GM12878 (cell line): ENCODE data around the gene TCL1B. TPM values are rescaled to one million over a fixed set of nuclear protein-coding genes. Genes with fewer than 3 reads are reported as not detected.

Experiments used
- BACH1 ChIP-seq: fragments of 450-650 bp; IDR thresholded peaks from 2 replicates; pipeline ENCODE4 v1.6.1; 2017; ENCODE audit warnings: mild to moderate bottlenecking, borderline replicate concordance
- BMI1 ChIP-seq: fragments of 450-650 bp; IDR thresholded peaks from 2 replicates; pipeline ENCODE4 v1.6.1; 2016; ENCODE audit warnings: mild to moderate bottlenecking, moderate library complexity, borderline replicate concordance
- CEBPB ChIP-seq, 2 experiments: fragments of 150-350 bp in 1 of 2; IDR thresholded peaks; 2 replicates each; pipeline ENCODE4 v1.6.1; 2012 to 2014; ENCODE audit warnings: low read depth in 2 of 2, low read length in 2 of 2, borderline replicate concordance in 1 of 2, inconsistent platforms in 1 of 2
- ELK1 ChIP-seq: IDR thresholded peaks from 2 replicates; pipeline ENCODE4 v1.6.1; 2012; ENCODE audit warnings: low read depth, low read length, improper control_type of control experiment
- FOXK2 ChIP-seq: fragments of 450-650 bp; IDR thresholded peaks from 2 replicates; pipeline ENCODE4 v1.6.1; 2017; ENCODE audit warnings: mild to moderate bottlenecking, moderate library complexity
- FOXM1 ChIP-seq: IDR thresholded peaks from 2 replicates; pipeline ENCODE4 v1.6.1; 2012; ENCODE audit warnings: low read depth, mild to moderate bottlenecking, inconsistent platforms, low read length, moderate library complexity
- HDAC2 ChIP-seq: fragments of 200-600 bp; sonication (generic); IDR thresholded peaks from 2 replicates; pipeline ENCODE4 v1.6.1; 2017
- HDAC6 ChIP-seq: fragments of 200-600 bp; sonication (generic); IDR thresholded peaks from one replicate; pipeline ENCODE4 v1.8.0; 2017; ENCODE audit warnings: antibody characterized with exemption; ENCODE audit not compliant: unreplicated experiment
- IRF5 ChIP-seq: fragments of 450-650 bp; IDR thresholded peaks from 2 replicates; pipeline ENCODE4 v1.6.1; 2017; ENCODE audit warnings: borderline replicate concordance
- MTA3 ChIP-seq: IDR thresholded peaks from 2 replicates; pipeline ENCODE4 v1.6.1; 2012; ENCODE audit warnings: low read length, inconsistent platforms, borderline replicate concordance
- MXI1 ChIP-seq: fragments of 150-350 bp; IDR thresholded peaks from 2 replicates; pipeline ENCODE4 v1.6.1; 2011; ENCODE audit warnings: low read depth, mild to moderate bottlenecking, inconsistent platforms, low read length, improper control_type of control experiment
- NFYA ChIP-seq: IDR thresholded peaks from 2 replicates; pipeline ENCODE4 v1.6.1; 2011; ENCODE audit warnings: low read depth, mild to moderate bottlenecking, low read length, improper control_type of control experiment, borderline replicate concordance
- POLR2AphosphoS5 ChIP-seq: IDR thresholded peaks from 2 replicates; pipeline ENCODE4 v1.6.1; 2011; ENCODE audit warnings: mild to moderate bottlenecking, low read length, inconsistent platforms
- RAD21 ChIP-seq: IDR thresholded peaks from 2 replicates; pipeline ENCODE4 v1.6.1; 2011; ENCODE audit warnings: mild to moderate bottlenecking, low read depth, low read length, moderate library complexity; ENCODE audit not compliant: insufficient read depth
- RBBP5 ChIP-seq: fragments of 200-600 bp; sonication (generic); conservative IDR thresholded peaks from 2 replicates; pipeline ENCODE4 v1.6.1; 2016
- RELA ChIP-seq: fragments of 450-650 bp; IDR thresholded peaks from 2 replicates; pipeline ENCODE4 v1.8.0; 2014; ENCODE audit warnings: borderline replicate concordance; ENCODE audit not compliant: partially characterized antibody
- RFX5 ChIP-seq: IDR thresholded peaks from 2 replicates; pipeline ENCODE4 v1.6.1; 2011; ENCODE audit warnings: low read depth, low read length, improper control_type of control experiment
- TBL1XR1 ChIP-seq: IDR thresholded peaks from 2 replicates; pipeline ENCODE4 v1.6.1; 2012; ENCODE audit warnings: low read depth, low read length, improper control_type of control experiment
- TCF12 ChIP-seq: IDR thresholded peaks from 2 replicates; pipeline ENCODE4 v1.6.1; 2011; ENCODE audit warnings: low read depth, mild to moderate bottlenecking, low read length
- USF2 ChIP-seq: IDR thresholded peaks from 2 replicates; pipeline ENCODE4 v1.6.1; 2011; ENCODE audit warnings: low read depth, low read length, improper control_type of control experiment, borderline replicate concordance
- ZNF687 ChIP-seq: fragments of 450-650 bp; IDR thresholded peaks from 2 replicates; pipeline ENCODE4 v1.6.1; 2017; ENCODE audit warnings: mild to moderate bottlenecking, moderate library complexity
- polyA plus RNA-seq, 11 experiments: library from polyadenylated mRNA; depleted of rRNA in 4 of 11; unstranded in 6 of 11; stranded (reverse) in 5 of 11; fragments of >200 nt; fragmentation: Nextera tagmentation in 4 of 11; fragmentation: Illumina TruSeq in 1 of 11; extraction: Ambion mirVana in 4 of 11; extraction: Trizol in 1 of 11; gene quantifications; 1 replicate in 1 of 11; 2 replicates in 10 of 11; pipeline versions ENCODE4 v1.2.1 to v1.2.3, GENCODE V29; 2011 to 2016; ENCODE audit warnings: inconsistent platforms in 2 of 11, missing spikeins in 2 of 11, low read depth in 1 of 11
- total RNA-seq, 4 experiments: library from RNA; depleted of rRNA in 3 of 4; stranded (reverse); fragments of >200 nt in 3 of 4; fragmentation: Illumina TruSeq in 1 of 4; extraction: Trizol in 1 of 4; gene quantifications; 2 replicates each; pipeline versions ENCODE4 v1.2.1 to v1.2.3, GENCODE V29; 2013 to 2021

Gene TCL1B
- total and polyA plus RNA-seq, 10 of the 15 experiments (the other 5 are each of a cell fraction or from before 2014, with no cell fraction given) = 0.10 to 0.18 (median 0.13) TPM; not detected in 6

- TF ChIP-seq ZNF687 = peak; percentile 67; the same call in 1 of the 2 replicates
- TF ChIP-seq RBBP5 = no peak
- TF ChIP-seq IRF5 = no peak
- TF ChIP-seq USF2 = no peak
- no peak for TF ChIP-seq ELK1
- TF ChIP-seq MTA3 = no peak
- peak; percentile 69 for TF ChIP-seq HDAC6
- TF ChIP-seq POLR2AphosphoS5 = peak; percentile 91
- TF ChIP-seq RAD21 = peak; percentile 69
- no peak for TF ChIP-seq RFX5
- TF ChIP-seq MXI1 = no peak
- TF ChIP-seq BMI1 = no peak
- no peak for TF ChIP-seq RELA
- no peak for TF ChIP-seq FOXK2
- no peak for TF ChIP-seq CEBPB (IDR thresholded peaks at IDR 0.05; ENCODE audit: borderline replicate concordance in 1 of 2, low read depth in 2 of 2, low read length in 2 of 2)
- no peak for TF ChIP-seq NFYA
- no peak for TF ChIP-seq TCF12
- TF ChIP-seq TBL1XR1 = no peak
- TF ChIP-seq BACH1 = no peak
- no peak for TF ChIP-seq HDAC2
- no peak for TF ChIP-seq FOXM1
Measured at GRCh38 chr14:95713596-95714371, 27.6 kb downstream of the TCL1B start, which contains the start of gene TCL1A (continued).
